ENCODE data around the gene NKAIN2. TPM values are rescaled to one million over a fixed set of nuclear protein-coding genes. Genes with fewer than 3 reads are reported as not detected.

NKAIN2 gene
- total RNA-seq, 1 donor from 2014 or later, result 4.0 TPM

GRCh38 chr6:123901436-123901835 lies 97.8 kb downstream of the NKAIN2 start:
- H3K27ac Mint-ChIP-seq (ENCODE audit: unreplicated experiment), result peak overlapping the region; percentile 57
- H3K27me3 Mint-ChIP-seq (ENCODE audit: low read depth), result peaks cover 3% of the 10 kb centered on the region
- no peak for DNase-seq (ENCODE audit: low spot score)
- H3K4me1 Mint-ChIP-seq (ENCODE audit: low read depth), result peaks cover 18% of the 10 kb centered on the region
- peak overlapping the region; percentile 3 for H3K4me3 Mint-ChIP-seq (ENCODE audit: unreplicated experiment)
- TF ChIP-seq CTCF (IDR thresholded peaks at IDR 0.05), result no peak
- H3K36me3 Mint-ChIP-seq (ENCODE audit: low read depth), result peaks cover 1% of the 10 kb centered on the region
- no peaks in the 10 kb centered on the region for H3K9me3 Mint-ChIP-seq (ENCODE audit: low read depth)

- Mint-ChIP-seq H3K4me1 (ENCODE audit: low read depth) (peaks cover 18% of the 10 kb centered on the region), H3K9me3 (ENCODE audit: low read depth) (no peaks in the 10 kb centered on the region), H3K4me3 (ENCODE audit: unreplicated experiment) (no peak overlapping the region), H3K27ac (ENCODE audit: unreplicated experiment) (no peak overlapping the region), H3K27me3 (ENCODE audit: low read depth) (peaks cover 3% of the 10 kb centered on the region), H3K36me3 (ENCODE audit: low read depth) (peaks cover 1% of the 10 kb centered on the region)
- no peak for DNase-seq (ENCODE audit: low spot score)
- TF ChIP-seq CTCF (IDR thresholded peaks at IDR 0.05), result no peak
Observed at GRCh38 chr6:123902738-123903313, 99.2 kb downstream of the NKAIN2 start.

GRCh38 chr6:123904228-123904627 lies 100.6 kb downstream of the NKAIN2 start:
- TF ChIP-seq CTCF (IDR thresholded peaks at IDR 0.05), result no peak
- Mint-ChIP-seq H3K27me3 (ENCODE audit: low read depth) (peaks cover 5% of the 10 kb centered on the region), H3K36me3 (ENCODE audit: low read depth) (peaks cover 1% of the 10 kb centered on the region), H3K9me3 (ENCODE audit: low read depth) (no peaks in the 10 kb centered on the region), H3K4me1 (ENCODE audit: low read depth) (peaks cover 18% of the 10 kb centered on the region), H3K4me3 (ENCODE audit: unreplicated experiment) (no peak overlapping the region), H3K27ac (ENCODE audit: unreplicated experiment) (no peak overlapping the region)
- DNase-seq (ENCODE audit: low spot score), result no peak

- Mint-ChIP-seq H3K27me3 (ENCODE audit: low read depth) (peaks cover 7% of the 10 kb centered on the region), H3K27ac (ENCODE audit: unreplicated experiment) (no peak overlapping the region), H3K4me3 (ENCODE audit: unreplicated experiment) (no peak overlapping the region), H3K36me3 (ENCODE audit: low read depth) (peaks cover 1% of the 10 kb centered on the region), H3K4me1 (ENCODE audit: low read depth) (peaks cover 1% of the 10 kb centered on the region), H3K9me3 (ENCODE audit: low read depth) (no peaks in the 10 kb centered on the region)
- TF ChIP-seq CTCF (IDR thresholded peaks at IDR 0.05), result no peak
- DNase-seq (ENCODE audit: low spot score), result no peak
Observed at GRCh38 chr6:123908797-123909196, 105.1 kb downstream of the NKAIN2 start.

GRCh38 chr6:123909989-123910388 lies 106.3 kb downstream of the NKAIN2 start:
- no peaks in the 10 kb centered on the region for H3K9me3 Mint-ChIP-seq (ENCODE audit: low read depth)
- H3K4me1 Mint-ChIP-seq (ENCODE audit: low read depth), result peaks cover 6% of the 10 kb centered on the region
- peaks cover 7% of the 10 kb centered on the region for H3K27me3 Mint-ChIP-seq (ENCODE audit: low read depth)
- peaks cover 1% of the 10 kb centered on the region for H3K36me3 Mint-ChIP-seq (ENCODE audit: low read depth)
- no peak overlapping the region for H3K27ac Mint-ChIP-seq (ENCODE audit: unreplicated experiment)
- DNase-seq (ENCODE audit: low spot score), result no peak
- TF ChIP-seq CTCF (IDR thresholded peaks at IDR 0.05), result no peak
- no peak overlapping the region for H3K4me3 Mint-ChIP-seq (ENCODE audit: unreplicated experiment)
